Stimulated activated CD4-positive, alpha-beta T cell treated with anti-CD3 and anti-CD28 coated beads, Interleukin-4, amount 100 ng/mL, for 24 hours (primary cell): ENCODE measurements around the gene EHBP1L1.
A peak's percentile ranks its signal among the peaks of the same experiment; 100 is the strongest.

ENCODE experiments used
- DNase-seq: peaks from one replicate; pipeline ENCODE4 v3.0.0-alpha.2; 2020

The EHBP1L1 gene

GRCh38 chr11:65639623-65640482 lies 64.0 kb downstream of the EHBP1L1 start:
- peak; percentile 38 for DNase-seq

DNA sequence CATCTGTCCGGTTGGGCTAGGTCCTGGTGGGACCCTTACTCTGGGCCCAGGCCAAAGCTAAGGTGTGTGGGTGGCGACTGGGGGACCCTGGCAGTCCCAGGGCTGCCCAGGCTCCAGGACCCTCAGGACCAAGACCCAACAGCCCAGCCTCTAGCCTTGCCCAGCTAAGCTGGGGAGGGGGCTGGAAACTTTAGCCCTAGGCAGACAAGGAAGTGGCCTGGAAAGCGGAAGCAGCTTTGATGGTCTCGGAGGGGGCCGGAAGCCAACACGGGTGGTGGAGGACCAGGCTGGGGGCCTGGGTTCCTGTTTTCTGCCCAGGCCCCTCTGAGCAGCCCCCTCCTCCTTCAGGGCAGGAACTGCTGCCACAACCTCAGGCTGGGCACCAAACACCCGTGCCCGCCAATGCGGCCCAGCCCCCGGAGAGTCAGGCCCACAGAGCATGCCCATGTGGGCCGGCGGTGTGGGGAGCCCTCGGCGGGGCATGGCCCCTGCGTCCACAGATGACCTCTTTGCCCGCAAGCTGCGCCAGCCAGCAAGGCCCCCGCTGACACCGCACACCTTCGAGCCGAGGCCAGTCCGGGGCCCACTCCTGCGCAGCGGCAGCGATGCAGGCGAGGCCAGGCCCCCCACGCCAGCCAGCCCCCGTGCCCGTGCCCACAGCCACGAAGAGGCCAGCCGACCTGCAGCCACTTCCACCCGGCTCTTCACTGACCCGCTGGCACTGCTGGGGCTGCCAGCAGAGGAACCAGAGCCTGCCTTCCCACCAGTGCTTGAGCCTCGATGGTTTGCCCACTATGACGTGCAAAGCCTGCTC lies 64.8 kb downstream of the EHBP1L1 start:
- peak; percentile 48 for DNase-seq

DNA sequence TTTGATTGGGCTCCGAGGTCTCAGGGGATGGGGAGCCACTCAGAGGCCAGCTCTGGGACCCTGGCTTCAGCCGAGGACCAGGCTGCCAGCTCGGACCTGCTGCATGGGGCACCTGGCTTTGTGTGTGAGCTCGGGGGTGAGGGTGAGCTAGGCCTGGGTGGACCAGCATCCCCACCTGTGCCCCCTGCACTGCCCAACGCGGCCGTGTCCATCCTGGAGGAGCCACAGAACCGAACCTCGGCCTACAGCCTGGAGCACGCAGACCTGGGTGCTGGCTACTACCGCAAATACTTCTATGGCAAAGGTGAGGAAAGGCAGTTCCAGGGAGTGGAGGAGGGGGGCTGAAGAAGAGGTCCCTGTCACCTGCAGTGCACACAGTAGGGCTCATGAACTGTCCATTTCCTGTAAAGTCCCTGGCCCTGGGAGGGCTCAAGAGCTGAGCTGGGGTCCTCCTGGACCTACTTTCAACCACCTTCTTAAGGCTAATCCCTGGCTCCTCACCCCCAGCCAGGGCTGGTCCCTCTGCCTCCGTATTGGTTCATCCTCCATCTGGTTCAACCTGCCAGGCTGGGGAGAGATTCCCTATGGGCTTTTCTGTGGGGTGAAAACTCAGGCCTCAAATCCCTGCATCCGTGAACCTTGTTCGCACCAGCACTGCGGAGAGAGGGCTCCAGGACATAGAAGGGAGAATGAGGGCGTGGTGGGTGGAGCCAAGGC lies 65.6 kb downstream of the EHBP1L1 start:
- DNase-seq = no peak
